A673 (cell line): ENCODE results near the gene SKP2. TPM values are rescaled to one million over a fixed set of nuclear protein-coding genes. Genes with fewer than 3 reads are reported as not detected.
A peak's percentile ranks its signal among the peaks of the same experiment; 100 is the strongest.
"Not testable (repeated sequence)": the region's sequence is repeated elsewhere in the genome, so short reads cannot be mapped to it uniquely, and the experiment has no call there.

Experiments used
- BruUV-seq: library from RNA; stranded (reverse); fragments of 400-500 nt; replicated peaks from 2 replicates; lab custom pipeline; 2021; lab: Mats Ljungman, UMichigan
- CTCF ChIA-PET: fragments of 300-600 bp; sonication (Branson Sonifier 250); formaldehyde crosslinking; loops from one replicate; lab custom pipeline; 2022; ENCODE audit warnings: antibody characterized with exemption; lab: Charles Lee
- POLR2A ChIA-PET: fragments of 300-600 bp; sonication (Branson Sonifier 250); formaldehyde crosslinking; loops from one replicate; lab custom pipeline; 2022; ENCODE audit warnings: antibody characterized with exemption; ENCODE audit not compliant: low non-redundant PET; lab: Charles Lee
- DNase-seq: peaks from one replicate; pipeline ENCODE4 v3.0.0-alpha.2; 2015; ENCODE audit warnings: low spot score
- H3K27ac ChIP-seq: fragments of 200-600 bp; sonication (generic); 2 replicates; pipeline ENCODE4 v1.5.1; 2016; ENCODE audit warnings: mixed run types, low read depth, mild to moderate bottlenecking, mixed read lengths, antibody characterized with exemption, low read length; ENCODE audit not compliant: poor library complexity, severe bottlenecking
- H3K27me3 ChIP-seq: fragments of 200-600 bp; sonication (generic); replicated peaks from 2 replicates; pipeline ENCODE4 v1.6.1; 2017; ENCODE audit warnings: mixed run types, low read depth, mild to moderate bottlenecking, mixed read lengths, antibody characterized with exemption, low read length; ENCODE audit not compliant: insufficient read depth, poor library complexity
- H3K36me3 ChIP-seq: fragments of 200-600 bp; sonication (generic); 2 replicates; pipeline ENCODE4 v1.6.1; 2016; ENCODE audit warnings: mixed run types, mild to moderate bottlenecking, mixed read lengths, antibody characterized with exemption, low read length; ENCODE audit not compliant: insufficient read depth, poor library complexity, severe bottlenecking
- H3K4me1 ChIP-seq: fragments of 200-600 bp; sonication (generic); 2 replicates; pipeline ENCODE4 v1.6.1; 2017; ENCODE audit warnings: mixed run types, mild to moderate bottlenecking, mixed read lengths, antibody characterized with exemption, low read length; ENCODE audit not compliant: insufficient read depth, poor library complexity, severe bottlenecking
- H3K4me3 ChIP-seq: fragments of 200-600 bp; sonication (generic); 2 replicates; pipeline ENCODE4 v1.5.1; 2016; ENCODE audit warnings: low read depth, mixed run types, mild to moderate bottlenecking, mixed read lengths, low read length; ENCODE audit not compliant: poor library complexity, severe bottlenecking
- H3K9me3 ChIP-seq: fragments of 200-600 bp; sonication (generic); 2 replicates; pipeline ENCODE4 v1.6.1; 2016; ENCODE audit warnings: mixed run types, low read depth, mild to moderate bottlenecking, mixed read lengths, antibody characterized with exemption, low read length; ENCODE audit not compliant: poor library complexity, severe bottlenecking
- CTCF ChIP-seq: fragments of 300-800, 200-600 bp; sonication (generic); conservative IDR thresholded peaks from 2 replicates; pipeline ENCODE4 v1.5.1; 2017; ENCODE audit warnings: low read depth, mild to moderate bottlenecking, antibody characterized with exemption, low read length, moderate library complexity, mixed read lengths
- EZH2 ChIP-seq: fragments of 200-600 bp; sonication (generic); IDR thresholded peaks from 2 replicates; pipeline ENCODE4 v1.6.1; 2017; ENCODE audit warnings: borderline replicate concordance, low read depth, mild to moderate bottlenecking, mixed read lengths, antibody characterized with exemption, low read length; ENCODE audit not compliant: poor library complexity, severe bottlenecking
- intact Hi-C: fragments of 100-400 bp; cut with micrococcal nuclease; formaldehyde crosslinking; loops from one replicate; pipeline ENCODE4 v1.10.0; 2022; ENCODE audit not compliant: unreplicated experiment
- total RNA-seq: library from RNA; stranded (reverse); gene quantifications from 2 replicates; pipeline ENCODE4 v1.2.3, GENCODE V29; 2021

Gene SKP2
- total RNA-seq, 1 experiment from 2014 or later, result 133 TPM

GRCh38 chr5:36198281-36198680 lies 46.4 kb downstream of the SKP2 start:
- no peak overlapping the region for H3K4me3 ChIP-seq
- H3K9me3 ChIP-seq, result no peaks in the 10 kb centered on the region
- no peaks in the 10 kb centered on the region for H3K27me3 ChIP-seq
- intact Hi-C loops, result no loop called here
- TF ChIP-seq CTCF (no peak), EZH2 (no peak)
- ChIA-PET CTCF (no interaction called here), POLR2A (no interaction called here)
- DNase-seq, result no peak
- H3K27ac ChIP-seq, result no peak overlapping the region
- H3K4me1 ChIP-seq, result peaks cover 5% of the 10 kb centered on the region
- peaks cover 48% of the 10 kb centered on the region for H3K36me3 ChIP-seq
- BruUV-seq, result no TSS peak

GRCh38 chr5:36198783-36199182 lies 46.9 kb downstream of the SKP2 start:
- BruUV-seq, intact Hi-C loops, POLR2A ChIA-PET, DNase-seq, H3K27me3 ChIP-seq, H3K9me3 ChIP-seq, H3K4me1 ChIP-seq, H3K27ac ChIP-seq, H3K4me3 ChIP-seq, CTCF ChIA-PET: not testable (repeated sequence)
- H3K36me3 ChIP-seq, result peaks cover 43% of the 10 kb centered on the region

DNA sequence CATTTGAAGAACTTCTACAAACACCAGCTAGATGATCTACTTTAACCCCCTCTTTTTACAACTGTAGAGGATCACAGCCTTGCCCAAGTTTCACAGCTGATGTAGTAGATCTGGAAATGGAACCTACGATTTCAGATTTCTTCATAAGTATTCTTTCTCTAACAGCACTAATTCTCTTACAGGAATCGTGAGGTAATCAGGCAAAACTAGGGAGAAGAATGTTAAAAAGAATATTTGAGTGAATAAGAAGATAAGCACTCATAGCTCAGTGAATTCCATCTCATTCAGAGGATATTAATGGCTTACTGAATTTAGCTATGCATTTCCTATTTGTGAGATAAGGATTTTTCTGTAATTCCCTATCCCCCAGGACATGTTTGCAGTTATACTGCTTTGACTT lies 47.7 kb downstream of the SKP2 start:
- H3K9me3 ChIP-seq, result no peaks in the 10 kb centered on the region
- CTCF ChIA-PET, result no interaction called here
- intact Hi-C loops, result no loop called here
- POLR2A ChIA-PET, result no interaction called here
- peaks cover 36% of the 10 kb centered on the region for H3K36me3 ChIP-seq
- no peak overlapping the region for H3K4me3 ChIP-seq
- DNase-seq, result peak; percentile 7
- BruUV-seq, result no TSS peak
- no peaks in the 10 kb centered on the region for H3K27me3 ChIP-seq
- H3K27ac ChIP-seq, result no peak overlapping the region
- TF ChIP-seq CTCF (no peak), EZH2 (no peak)
- H3K4me1 ChIP-seq, result peaks cover 5% of the 10 kb centered on the region

GRCh38 chr5:36200513-36200912 lies 48.6 kb downstream of the SKP2 start:
- TF ChIP-seq EZH2 (no peak), CTCF (no peak)
- Histone ChIP-seq H3K36me3 (peaks cover 28% of the 10 kb centered on the region), H3K4me1 (peaks cover 5% of the 10 kb centered on the region), H3K9me3 (no peaks in the 10 kb centered on the region), H3K27me3 (no peaks in the 10 kb centered on the region), H3K27ac (no peak overlapping the region), H3K4me3 (no peak overlapping the region)
- DNase-seq, result no peak
- no TSS peak for BruUV-seq
- ChIA-PET POLR2A (no interaction called here), CTCF (no interaction called here)
- intact Hi-C loops, result no loop called here
